Measurements from ENCODE around the gene LRBA. TPM values are rescaled to one million over a fixed set of nuclear protein-coding genes. Genes with fewer than 3 reads are reported as not detected.

LRBA gene
- total and polyA plus RNA-seq, 5 donors from 2014 or later = 23.0 to 95.3 (median 25.4) TPM

DNA sequence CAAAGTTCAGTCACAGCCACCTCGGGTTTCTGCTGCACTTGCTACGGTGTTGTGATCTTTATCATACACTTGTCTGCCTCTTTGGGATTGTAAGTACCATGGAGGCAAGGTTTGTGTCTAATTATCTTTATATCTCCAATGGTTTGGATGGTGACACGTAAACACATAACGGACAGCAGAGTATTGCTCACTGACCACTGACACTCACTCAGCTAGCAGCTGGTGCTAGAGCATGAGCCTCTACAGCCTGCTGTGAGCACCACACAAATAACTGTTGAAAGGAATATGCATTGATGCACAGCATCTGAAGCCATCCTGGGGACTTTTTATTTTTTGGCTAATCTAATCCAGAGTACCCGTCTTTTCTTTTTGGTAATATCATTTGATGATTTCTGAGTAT is 780.8 kb downstream of the LRBA start:
- ATAC-seq (ENCODE audit: low read depth in 2 of 2) (no peak), DNase-seq (no peak)
- H3K4me1 Mint-ChIP-seq = no peaks in the 10 kb centered on the region
- H3K27ac Mint-ChIP-seq = no peak overlapping the region
- Histone ChIP-seq H3K4me3 (ENCODE audit: low read depth, low read length) (no peak overlapping the region), H3K27ac (ENCODE audit: insufficient read depth, low read length, poor library complexity, severe bottlenecking) (no peak overlapping the region), H3K36me3 (ENCODE audit: control insufficient read depth, insufficient read depth, low read length) (no peaks in the 10 kb centered on the region), H3K27me3 (ENCODE audit: control insufficient read depth, insufficient read depth, low read length) (peaks cover 6% of the 10 kb centered on the region), H3K4me1 (ENCODE audit: control insufficient read depth, insufficient read depth, low read length, poor library complexity, severe bottlenecking) (no peaks in the 10 kb centered on the region), H3K9me3 (ENCODE audit: control insufficient read depth in 2 of 2, low read length in 2 of 2) (no peaks in the 10 kb centered on the region)
- no peaks in the 10 kb centered on the region for H3K36me3 Mint-ChIP-seq
- H3K27me3 Mint-ChIP-seq = peaks cover 45% of the 10 kb centered on the region
- H3K9me3 Mint-ChIP-seq = peaks cover 0 to 1% (median 0%) of the 10 kb centered on the region in 7 donors
- no peak overlapping the region for H3K4me3 Mint-ChIP-seq

DNA sequence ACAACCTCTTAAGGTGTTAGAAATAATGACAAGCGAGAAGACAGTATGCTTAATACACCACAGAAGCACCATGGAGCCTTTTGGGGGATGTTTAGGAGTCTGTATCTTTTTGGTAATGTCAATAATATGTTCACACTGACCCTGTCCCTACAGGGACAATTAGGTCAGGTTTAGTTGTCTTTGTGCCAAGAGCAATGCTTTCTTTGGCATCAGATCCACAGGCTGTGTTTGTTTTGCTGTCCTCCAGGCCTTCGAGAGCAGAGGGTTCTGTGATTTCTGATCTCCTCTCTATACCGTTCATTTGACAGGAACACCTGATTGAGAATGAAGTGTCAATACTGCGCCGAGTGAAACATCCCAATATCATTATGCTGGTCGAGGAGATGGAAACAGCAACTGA is 783.1 kb downstream of the LRBA start:
- Histone ChIP-seq H3K27ac (ENCODE audit: insufficient read depth, low read length, poor library complexity, severe bottlenecking) (no peak overlapping the region), H3K9me3 (ENCODE audit: control insufficient read depth in 2 of 2, low read length in 2 of 2) (no peaks in the 10 kb centered on the region), H3K27me3 (ENCODE audit: control insufficient read depth, insufficient read depth, low read length) (peaks cover 6% of the 10 kb centered on the region), H3K36me3 (ENCODE audit: control insufficient read depth, insufficient read depth, low read length) (no peaks in the 10 kb centered on the region), H3K4me3 (ENCODE audit: low read depth, low read length) (no peak overlapping the region), H3K4me1 (ENCODE audit: control insufficient read depth, insufficient read depth, low read length, poor library complexity, severe bottlenecking) (no peaks in the 10 kb centered on the region)
- DNase-seq (no peak), ATAC-seq (ENCODE audit: low read depth in 2 of 2) (no peak)
- no peaks in the 10 kb centered on the region for H3K4me1 Mint-ChIP-seq
- H3K27me3 Mint-ChIP-seq = peaks cover 39% of the 10 kb centered on the region
- H3K36me3 Mint-ChIP-seq = no peaks in the 10 kb centered on the region
- no peak overlapping the region for H3K4me3 Mint-ChIP-seq
- peaks cover 0 to 1% (median 0%) of the 10 kb centered on the region in 7 donors for H3K9me3 Mint-ChIP-seq
- H3K27ac Mint-ChIP-seq = no peak overlapping the region

DNA sequence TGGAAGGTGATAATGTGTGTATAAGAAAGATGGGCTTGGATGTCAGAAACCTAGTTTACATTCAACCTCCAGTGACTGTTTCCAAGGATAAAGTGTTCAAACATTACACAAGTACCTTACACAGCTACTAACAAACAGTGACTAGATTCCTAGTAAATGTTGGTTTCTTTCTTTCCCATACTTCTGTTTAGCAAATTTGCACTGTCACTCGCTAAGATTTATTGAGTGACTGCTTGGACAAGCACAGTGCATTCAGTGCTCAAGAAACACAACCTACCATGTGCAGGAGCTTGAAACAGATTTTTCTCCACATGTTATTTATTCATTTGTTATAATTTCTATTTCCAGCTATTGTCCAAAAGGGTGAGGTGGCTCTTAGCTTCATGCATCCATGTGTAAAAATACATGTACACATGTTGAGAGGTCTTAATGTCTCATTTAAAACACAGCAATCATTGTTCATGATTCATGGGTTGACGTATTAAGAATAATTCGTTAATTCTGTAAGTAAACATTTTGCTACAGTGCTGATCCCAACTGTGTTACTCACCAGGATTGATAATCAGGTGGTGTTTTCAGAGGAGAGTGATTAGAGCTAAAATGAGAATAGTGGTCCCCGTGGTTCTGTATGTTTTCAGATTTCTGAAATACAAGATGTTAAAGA is 783.8 kb downstream of the LRBA start:
- no peaks in the 10 kb centered on the region for H3K9me3 ChIP-seq (ENCODE audit: control insufficient read depth in 2 of 2, low read length in 2 of 2)
- Mint-ChIP-seq H3K27ac (no peak overlapping the region), H3K9me3 (peaks cover 0 to 1% (median 0%) of the 10 kb centered on the region in 7 donors), H3K36me3 (no peaks in the 10 kb centered on the region), H3K4me1 (no peaks in the 10 kb centered on the region), H3K4me3 (no peak overlapping the region), H3K27me3 (peaks cover 34% of the 10 kb centered on the region)
- DNase-seq (no peak), ATAC-seq (ENCODE audit: low read depth in 2 of 2) (no peak)
- H3K27me3 ChIP-seq (ENCODE audit: control insufficient read depth, insufficient read depth, low read length) = peaks cover 3% of the 10 kb centered on the region
- H3K27ac ChIP-seq (ENCODE audit: insufficient read depth, low read length, poor library complexity, severe bottlenecking) = no peak overlapping the region
- no peaks in the 10 kb centered on the region for H3K36me3 ChIP-seq (ENCODE audit: control insufficient read depth, insufficient read depth, low read length)
- H3K4me3 ChIP-seq (ENCODE audit: low read depth, low read length) = no peak overlapping the region
- H3K4me1 ChIP-seq (ENCODE audit: control insufficient read depth, insufficient read depth, low read length, poor library complexity, severe bottlenecking) = no peaks in the 10 kb centered on the region

DNA sequence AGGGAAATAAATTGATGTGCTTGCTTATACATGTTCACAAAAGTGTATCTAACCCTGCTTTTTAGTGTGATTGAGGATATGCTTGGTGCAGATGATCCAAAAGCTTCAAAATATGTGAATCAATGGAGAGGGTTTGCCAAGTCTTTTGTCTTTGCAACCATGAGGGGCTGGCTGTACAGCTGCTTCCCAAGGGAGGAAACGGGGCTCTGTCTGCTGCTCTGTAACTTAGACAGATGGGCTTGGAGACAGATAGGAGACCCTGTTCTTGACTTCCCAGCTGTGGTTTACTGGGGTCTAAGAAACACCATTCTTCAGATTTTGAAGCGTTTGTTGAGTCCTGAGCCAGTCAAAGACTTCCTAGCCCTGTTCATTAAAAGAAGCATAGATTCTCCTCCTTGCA is 784.5 kb downstream of the LRBA start:
- no peak overlapping the region for H3K27ac ChIP-seq (ENCODE audit: insufficient read depth, low read length, poor library complexity, severe bottlenecking)
- no peaks in the 10 kb centered on the region for H3K36me3 ChIP-seq (ENCODE audit: control insufficient read depth, insufficient read depth, low read length)
- H3K27me3 ChIP-seq (ENCODE audit: control insufficient read depth, insufficient read depth, low read length) = peaks cover 3% of the 10 kb centered on the region
- no peak for ATAC-seq (ENCODE audit: low read depth in 2 of 2)
- Mint-ChIP-seq H3K9me3 (no peaks in the 10 kb centered on the region), H3K27ac (no peak overlapping the region), H3K4me3 (no peak overlapping the region), H3K36me3 (no peaks in the 10 kb centered on the region), H3K4me1 (no peaks in the 10 kb centered on the region), H3K27me3 (peaks cover 28% of the 10 kb centered on the region)
- H3K9me3 ChIP-seq (ENCODE audit: control insufficient read depth in 2 of 2, low read length in 2 of 2) = no peaks in the 10 kb centered on the region
- no peaks in the 10 kb centered on the region for H3K4me1 ChIP-seq (ENCODE audit: control insufficient read depth, insufficient read depth, low read length, poor library complexity, severe bottlenecking)
- no peak for DNase-seq
- no peak overlapping the region for H3K4me3 ChIP-seq (ENCODE audit: low read depth, low read length)

DNA sequence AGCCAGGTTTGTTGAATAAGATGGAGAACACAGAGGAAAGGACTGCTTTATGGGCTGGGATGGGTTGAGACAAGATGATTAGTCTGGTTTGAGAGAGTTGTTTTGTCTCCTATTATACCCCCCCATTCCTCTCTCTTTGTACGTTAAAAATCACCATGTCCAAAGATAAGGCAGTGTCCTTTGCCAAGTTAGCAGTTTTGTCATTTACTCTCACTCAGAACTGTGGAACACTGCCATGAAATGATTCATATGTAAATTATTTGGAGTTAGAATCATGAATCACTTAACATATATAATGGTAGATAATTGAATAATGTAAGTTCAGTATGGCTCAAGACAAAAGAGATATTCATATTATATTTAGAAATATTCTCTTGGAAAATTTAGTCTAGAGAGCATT is 785.6 kb downstream of the LRBA start:
- H3K27me3 ChIP-seq (ENCODE audit: control insufficient read depth, insufficient read depth, low read length) = peaks cover 3% of the 10 kb centered on the region
- Mint-ChIP-seq H3K36me3 (no peaks in the 10 kb centered on the region), H3K4me3 (no peak overlapping the region), H3K27ac (no peak overlapping the region), H3K9me3 (no peaks in the 10 kb centered on the region), H3K4me1 (no peaks in the 10 kb centered on the region), H3K27me3 (peaks cover 21% of the 10 kb centered on the region)
- DNase-seq (no peak), ATAC-seq (ENCODE audit: low read depth in 2 of 2) (no peak)
- no peaks in the 10 kb centered on the region for H3K4me1 ChIP-seq (ENCODE audit: control insufficient read depth, insufficient read depth, low read length, poor library complexity, severe bottlenecking)
- no peaks in the 10 kb centered on the region for H3K36me3 ChIP-seq (ENCODE audit: control insufficient read depth, insufficient read depth, low read length)
- H3K27ac ChIP-seq (ENCODE audit: insufficient read depth, low read length, poor library complexity, severe bottlenecking) = no peak overlapping the region
- no peaks in the 10 kb centered on the region for H3K9me3 ChIP-seq (ENCODE audit: control insufficient read depth in 2 of 2, low read length in 2 of 2)
- H3K4me3 ChIP-seq (ENCODE audit: low read depth, low read length) = no peak overlapping the region

DNA sequence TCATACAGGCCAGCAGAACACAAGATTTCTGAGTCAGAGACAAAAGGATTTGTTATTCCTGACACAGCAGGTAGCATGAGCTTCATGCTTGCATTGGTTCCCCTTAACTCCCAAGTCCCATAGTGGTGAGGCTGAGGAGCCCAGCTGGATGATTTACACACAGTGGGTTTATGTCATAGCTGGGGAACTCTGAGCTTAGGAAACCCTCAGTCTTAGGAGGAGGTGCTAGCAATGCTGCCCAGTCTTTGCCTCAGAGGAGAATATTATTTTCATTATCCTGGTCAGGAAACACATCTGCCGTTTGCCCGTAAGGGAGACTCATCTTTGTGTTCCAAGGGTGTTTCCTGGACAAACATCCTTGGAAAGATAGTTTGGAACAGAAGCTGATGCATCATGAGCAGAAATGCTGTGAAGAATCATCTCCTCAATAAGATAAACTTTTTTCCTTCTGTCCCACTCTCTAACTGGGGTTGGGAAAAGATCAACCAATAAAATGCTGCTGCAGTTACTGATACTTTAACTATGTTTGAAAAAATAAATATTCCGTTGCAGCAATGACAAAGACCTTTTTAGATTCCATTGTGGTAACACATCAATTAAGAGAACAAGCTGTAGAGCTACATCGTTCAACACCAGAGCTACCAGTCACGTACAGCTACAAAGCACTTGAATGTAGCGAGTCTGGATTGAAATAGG is 790.0 kb downstream of the LRBA start:
- no peaks in the 10 kb centered on the region for H3K4me1 Mint-ChIP-seq
- no peaks in the 10 kb centered on the region for H3K9me3 Mint-ChIP-seq
- peaks cover 6% of the 10 kb centered on the region for H3K27me3 Mint-ChIP-seq

DNA sequence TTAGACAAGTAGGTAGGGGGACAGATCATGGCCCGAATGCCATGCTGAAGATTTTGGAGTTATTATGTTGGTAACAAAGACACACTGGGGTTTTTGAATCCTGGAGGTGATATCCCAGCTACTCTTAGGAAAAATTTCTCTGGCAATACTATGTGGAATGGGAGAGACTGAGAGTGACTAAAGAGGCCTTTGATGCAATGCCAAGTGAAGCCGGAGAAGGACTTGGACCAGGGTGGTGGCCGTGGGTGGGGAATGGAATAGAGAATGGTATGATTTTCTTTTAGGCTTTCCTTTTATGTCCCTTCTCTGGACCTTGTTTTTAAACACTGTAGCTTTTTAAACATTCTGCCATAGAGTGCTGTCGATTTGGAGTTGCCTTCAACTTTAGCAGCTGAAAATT is 795.2 kb downstream of the LRBA start:
- H3K36me3 Mint-ChIP-seq = no peaks in the 10 kb centered on the region
- no peaks in the 10 kb centered on the region for H3K9me3 Mint-ChIP-seq
- H3K4me3 ChIP-seq (ENCODE audit: low read depth, low read length) = no peak overlapping the region
- H3K27ac ChIP-seq (ENCODE audit: insufficient read depth, low read length, poor library complexity, severe bottlenecking) = no peak overlapping the region
- no peaks in the 10 kb centered on the region for H3K9me3 ChIP-seq (ENCODE audit: control insufficient read depth in 2 of 2, low read length in 2 of 2)
- no peak for DNase-seq
- ATAC-seq (ENCODE audit: low read depth in 2 of 2) = no peak
- H3K36me3 ChIP-seq (ENCODE audit: control insufficient read depth, insufficient read depth, low read length) = no peaks in the 10 kb centered on the region
- H3K27ac Mint-ChIP-seq = no peak overlapping the region
- H3K27me3 Mint-ChIP-seq = peaks cover 12% of the 10 kb centered on the region
- H3K4me1 ChIP-seq (ENCODE audit: control insufficient read depth, insufficient read depth, low read length, poor library complexity, severe bottlenecking) = no peaks in the 10 kb centered on the region
- H3K4me1 Mint-ChIP-seq = no peaks in the 10 kb centered on the region
- H3K4me3 Mint-ChIP-seq = no peak overlapping the region
- H3K27me3 ChIP-seq (ENCODE audit: control insufficient read depth, insufficient read depth, low read length) = no peaks in the 10 kb centered on the region

More for the DNA sequence above, 790.0 kb downstream of the LRBA start:
- Histone ChIP-seq H3K9me3 (ENCODE audit: control insufficient read depth in 2 of 2, low read length in 2 of 2) (no peaks in the 10 kb centered on the region), H3K36me3 (ENCODE audit: control insufficient read depth, insufficient read depth, low read length) (no peaks in the 10 kb centered on the region), H3K4me1 (ENCODE audit: control insufficient read depth, insufficient read depth, low read length, poor library complexity, severe bottlenecking) (no peaks in the 10 kb centered on the region), H3K27me3 (ENCODE audit: control insufficient read depth, insufficient read depth, low read length) (no peaks in the 10 kb centered on the region), H3K27ac (ENCODE audit: insufficient read depth, low read length, poor library complexity, severe bottlenecking) (no peak overlapping the region), H3K4me3 (ENCODE audit: low read depth, low read length) (no peak overlapping the region)
- Mint-ChIP-seq H3K27ac (no peak overlapping the region), H3K36me3 (no peaks in the 10 kb centered on the region), H3K4me3 (no peak overlapping the region)
- ATAC-seq (ENCODE audit: low read depth in 2 of 2) (no peak), DNase-seq (no peak)

DNA sequence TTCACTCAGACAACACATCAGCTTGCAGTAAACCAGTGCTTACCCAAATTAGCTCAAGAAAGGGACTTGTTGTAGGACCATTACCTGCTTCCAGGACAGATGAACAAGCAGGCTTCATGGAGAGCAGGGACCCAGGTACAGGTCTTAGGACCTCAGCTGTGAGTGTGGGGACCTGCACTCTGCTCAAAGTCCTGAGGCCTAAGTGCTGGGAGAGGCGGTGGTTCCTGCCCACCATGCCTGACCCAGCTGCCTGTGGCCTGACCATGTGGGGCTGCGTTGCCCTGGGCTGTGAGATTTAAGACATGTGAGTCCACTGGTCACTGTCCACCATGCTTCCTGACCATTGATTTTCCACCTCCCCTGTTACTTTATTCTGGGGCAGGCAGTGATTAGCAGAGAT is 796.6 kb downstream of the LRBA start:
- Mint-ChIP-seq H3K27me3 (peaks cover 17% of the 10 kb centered on the region), H3K9me3 (no peaks in the 10 kb centered on the region)
- no peak for ATAC-seq (ENCODE audit: low read depth in 2 of 2)

More for the DNA sequence above, 796.6 kb downstream of the LRBA start:
- Histone ChIP-seq H3K9me3 (ENCODE audit: control insufficient read depth in 2 of 2, low read length in 2 of 2) (no peaks in the 10 kb centered on the region), H3K4me3 (ENCODE audit: low read depth, low read length) (no peak overlapping the region), H3K27me3 (ENCODE audit: control insufficient read depth, insufficient read depth, low read length) (no peaks in the 10 kb centered on the region), H3K36me3 (ENCODE audit: control insufficient read depth, insufficient read depth, low read length) (no peaks in the 10 kb centered on the region), H3K4me1 (ENCODE audit: control insufficient read depth, insufficient read depth, low read length, poor library complexity, severe bottlenecking) (no peaks in the 10 kb centered on the region), H3K27ac (ENCODE audit: insufficient read depth, low read length, poor library complexity, severe bottlenecking) (no peak overlapping the region)
- DNase-seq = no peak
- Mint-ChIP-seq H3K4me3 (no peak overlapping the region), H3K27ac (no peak overlapping the region), H3K36me3 (no peaks in the 10 kb centered on the region), H3K4me1 (no peaks in the 10 kb centered on the region)

All from CD4-positive, CD25-positive, alpha-beta regulatory T cell (primary cell).